ENCODE data around the gene RGR.

The RGR gene

DNA sequence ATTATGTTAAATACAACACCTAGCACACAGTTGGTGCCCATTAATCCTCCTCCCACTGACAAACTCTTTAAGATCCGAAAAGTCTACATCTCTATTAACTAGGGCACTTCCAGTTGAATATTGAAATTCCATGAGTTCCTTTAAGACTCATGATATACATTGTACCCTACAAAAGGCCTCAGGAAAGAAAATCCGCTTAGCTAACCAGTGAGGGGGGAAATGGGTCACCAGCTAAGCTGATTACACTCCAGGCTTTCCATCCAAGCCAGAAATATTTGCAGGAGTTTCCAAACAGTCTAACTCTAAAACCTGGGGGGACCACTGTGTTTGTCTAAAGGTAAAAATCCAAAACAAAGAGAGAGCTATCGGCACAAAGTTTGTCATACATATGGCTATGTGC is 18.2 kb upstream of the RGR start:
- Histone ChIP-seq H3K27ac (ENCODE audit: low read depth, low read length) (no peak overlapping the region), H3K27me3 (ENCODE audit: control insufficient read depth, insufficient read depth, low read length) (no peaks in the 10 kb centered on the region), H3K36me3 (ENCODE audit: control insufficient read depth, insufficient read depth, low read length) (no peaks in the 10 kb centered on the region)

DNA sequence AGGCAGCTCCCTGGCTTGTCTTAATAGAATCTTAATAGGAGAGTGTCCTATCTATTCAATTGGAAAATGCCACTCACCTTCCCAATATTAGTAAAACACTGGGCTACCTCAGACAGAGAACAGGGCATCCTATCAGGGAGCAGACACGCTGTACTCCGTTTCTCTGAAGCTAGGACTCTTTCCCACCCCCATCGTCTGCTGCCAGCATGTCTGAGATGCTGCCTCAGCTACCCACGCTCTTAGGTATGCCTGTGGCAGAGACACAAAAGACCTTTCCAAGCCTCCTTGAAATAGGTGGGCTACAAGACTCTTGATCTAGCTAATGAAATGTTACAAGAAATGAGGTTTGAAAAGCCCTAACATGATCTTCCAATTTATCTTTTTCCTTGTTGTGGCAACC is 17.0 kb upstream of the RGR start:
- H3K9ac ChIP-seq (ENCODE audit: low read length), result no peak overlapping the region
- H3K27me3 ChIP-seq (ENCODE audit: control insufficient read depth, insufficient read depth, low read length), result no peaks in the 10 kb centered on the region
- no peaks in the 10 kb centered on the region for H3K36me3 ChIP-seq (ENCODE audit: control insufficient read depth, insufficient read depth, low read length)
- no peak overlapping the region for H3K4me3 ChIP-seq (ENCODE audit: low read length)
- no peak overlapping the region for H3K27ac ChIP-seq (ENCODE audit: low read depth, low read length)
- no peaks in the 10 kb centered on the region for H3K4me1 ChIP-seq (ENCODE audit: control insufficient read depth, insufficient read depth, low read length)

More for the DNA sequence above, 18.2 kb upstream of the RGR start:
- Histone ChIP-seq H3K9ac (ENCODE audit: low read length) (no peak overlapping the region), H3K4me3 (ENCODE audit: low read length) (no peak overlapping the region), H3K4me1 (ENCODE audit: control insufficient read depth, insufficient read depth, low read length) (no peaks in the 10 kb centered on the region)

DNA sequence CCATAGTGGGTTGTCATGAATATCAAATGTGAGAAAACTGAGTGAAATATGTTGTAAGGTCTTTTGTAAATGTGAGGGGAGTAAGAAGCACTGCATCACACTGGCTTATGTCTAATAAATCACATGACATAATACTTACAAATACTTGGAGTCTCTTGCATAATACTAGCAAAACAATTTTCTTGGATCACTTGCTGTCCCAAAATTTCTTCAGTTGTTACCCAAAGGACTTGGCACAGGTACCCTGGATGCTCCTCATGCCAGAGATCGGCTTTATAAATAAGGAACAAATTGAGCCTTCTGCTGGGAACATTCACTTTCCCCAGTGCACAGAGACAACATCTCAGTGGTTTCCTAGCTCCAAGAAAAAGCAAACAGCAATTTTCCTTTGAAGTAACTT is 14.5 kb upstream of the RGR start:
- H3K27ac ChIP-seq (ENCODE audit: low read depth, low read length), result no peak overlapping the region
- H3K36me3 ChIP-seq (ENCODE audit: control insufficient read depth, insufficient read depth, low read length), result no peaks in the 10 kb centered on the region

DNA sequence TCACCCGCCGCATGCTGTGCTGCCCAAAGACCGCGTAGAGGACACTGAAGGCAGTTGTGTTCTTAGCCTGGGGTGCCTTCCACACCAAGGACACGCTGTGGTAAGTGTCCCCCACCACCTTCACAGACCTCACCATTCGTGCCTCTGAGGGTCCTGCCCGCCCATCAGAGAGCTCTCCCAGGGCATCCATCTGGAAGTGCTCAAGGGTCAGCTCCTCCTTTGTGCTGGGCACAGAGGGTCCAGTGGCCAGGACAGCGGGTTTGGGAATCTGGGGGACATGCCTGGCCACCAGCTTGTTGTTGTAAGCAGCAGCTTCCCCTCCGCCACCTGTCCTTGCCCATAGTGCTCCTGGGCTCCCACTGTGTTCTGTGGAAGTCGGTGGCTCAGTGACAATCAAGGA is 12.5 kb upstream of the RGR start:
- no peak overlapping the region for H3K4me3 ChIP-seq (ENCODE audit: low read length)
- no peaks in the 10 kb centered on the region for H3K4me1 ChIP-seq (ENCODE audit: control insufficient read depth, insufficient read depth, low read length)
- H3K27ac ChIP-seq (ENCODE audit: low read depth, low read length), result no peak overlapping the region
- no peaks in the 10 kb centered on the region for H3K36me3 ChIP-seq (ENCODE audit: control insufficient read depth, insufficient read depth, low read length)
- H3K9ac ChIP-seq (ENCODE audit: low read length), result no peak overlapping the region
- no peaks in the 10 kb centered on the region for H3K27me3 ChIP-seq (ENCODE audit: control insufficient read depth, insufficient read depth, low read length)

More for the DNA sequence above, 14.5 kb upstream of the RGR start:
- H3K27me3 ChIP-seq (ENCODE audit: control insufficient read depth, insufficient read depth, low read length), result no peaks in the 10 kb centered on the region
- no peak overlapping the region for H3K4me3 ChIP-seq (ENCODE audit: low read length)
- no peak overlapping the region for H3K9ac ChIP-seq (ENCODE audit: low read length)
- no peaks in the 10 kb centered on the region for H3K4me1 ChIP-seq (ENCODE audit: control insufficient read depth, insufficient read depth, low read length)

- no peak overlapping the region for H3K27ac ChIP-seq (ENCODE audit: low read depth, low read length)
- no peak overlapping the region for H3K4me3 ChIP-seq (ENCODE audit: low read length)
- H3K9ac ChIP-seq (ENCODE audit: low read length), result no peak overlapping the region
- H3K4me1 ChIP-seq (ENCODE audit: control insufficient read depth, insufficient read depth, low read length), result no peaks in the 10 kb centered on the region
- no peaks in the 10 kb centered on the region for H3K27me3 ChIP-seq (ENCODE audit: control insufficient read depth, insufficient read depth, low read length)
- H3K36me3 ChIP-seq (ENCODE audit: control insufficient read depth, insufficient read depth, low read length), result no peaks in the 10 kb centered on the region
Observed at GRCh38 chr10:84233940-84234339, 10.9 kb upstream of the RGR start.

GRCh38 chr10:84234479-84234878 is 10.4 kb upstream of the RGR start:
- no peak overlapping the region for H3K27ac ChIP-seq (ENCODE audit: low read depth, low read length)
- H3K4me1 ChIP-seq (ENCODE audit: control insufficient read depth, insufficient read depth, low read length), result no peaks in the 10 kb centered on the region
- no peaks in the 10 kb centered on the region for H3K27me3 ChIP-seq (ENCODE audit: control insufficient read depth, insufficient read depth, low read length)
- H3K9ac ChIP-seq (ENCODE audit: low read length), result no peak overlapping the region
- no peaks in the 10 kb centered on the region for H3K36me3 ChIP-seq (ENCODE audit: control insufficient read depth, insufficient read depth, low read length)
- no peak overlapping the region for H3K4me3 ChIP-seq (ENCODE audit: low read length)

DNA sequence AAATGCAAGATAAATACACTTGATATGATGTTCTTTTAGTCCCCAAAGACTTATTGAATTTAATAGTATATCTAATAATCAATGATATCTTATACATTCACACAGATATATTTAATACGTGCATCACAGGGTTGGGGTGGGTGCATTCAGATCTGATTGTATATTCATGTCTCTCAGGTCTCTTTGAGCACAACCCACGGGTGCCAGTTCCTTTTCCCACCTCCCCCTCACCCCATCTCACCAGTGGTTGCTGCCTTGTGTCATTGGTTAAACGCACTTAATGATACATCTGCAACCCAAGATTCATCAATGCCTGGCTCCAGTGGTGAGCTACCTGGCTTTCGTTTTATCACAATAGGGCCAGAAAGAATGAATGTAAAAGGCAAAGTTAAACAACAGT is 9.8 kb upstream of the RGR start:
- Histone ChIP-seq H3K27ac (ENCODE audit: low read depth, low read length) (no peak overlapping the region), H3K27me3 (ENCODE audit: control insufficient read depth, insufficient read depth, low read length) (no peaks in the 10 kb centered on the region), H3K36me3 (ENCODE audit: control insufficient read depth, insufficient read depth, low read length) (no peaks in the 10 kb centered on the region), H3K9ac (ENCODE audit: low read length) (no peak overlapping the region), H3K4me1 (ENCODE audit: control insufficient read depth, insufficient read depth, low read length) (no peaks in the 10 kb centered on the region), H3K4me3 (ENCODE audit: low read length) (no peak overlapping the region)

GRCh38 chr10:84236807-84237198 is 8.1 kb upstream of the RGR start:
- no peaks in the 10 kb centered on the region for H3K27me3 ChIP-seq (ENCODE audit: control insufficient read depth, insufficient read depth, low read length)
- no peak overlapping the region for H3K4me3 ChIP-seq (ENCODE audit: low read length)
- H3K9ac ChIP-seq (ENCODE audit: low read length), result no peak overlapping the region
- no peak overlapping the region for H3K27ac ChIP-seq (ENCODE audit: low read depth, low read length)
- no peaks in the 10 kb centered on the region for H3K4me1 ChIP-seq (ENCODE audit: control insufficient read depth, insufficient read depth, low read length)
- no peaks in the 10 kb centered on the region for H3K36me3 ChIP-seq (ENCODE audit: control insufficient read depth, insufficient read depth, low read length)

GRCh38 chr10:84237199-84238051 is 7.4 kb upstream of the RGR start:
- H3K36me3 ChIP-seq (ENCODE audit: control insufficient read depth, insufficient read depth, low read length), result no peaks in the 10 kb centered on the region
- no peak overlapping the region for H3K9ac ChIP-seq (ENCODE audit: low read length)
- no peak overlapping the region for H3K4me3 ChIP-seq (ENCODE audit: low read length)
- no peaks in the 10 kb centered on the region for H3K27me3 ChIP-seq (ENCODE audit: control insufficient read depth, insufficient read depth, low read length)
- no peaks in the 10 kb centered on the region for H3K4me1 ChIP-seq (ENCODE audit: control insufficient read depth, insufficient read depth, low read length)
- no peak overlapping the region for H3K27ac ChIP-seq (ENCODE audit: low read depth, low read length)

DNA sequence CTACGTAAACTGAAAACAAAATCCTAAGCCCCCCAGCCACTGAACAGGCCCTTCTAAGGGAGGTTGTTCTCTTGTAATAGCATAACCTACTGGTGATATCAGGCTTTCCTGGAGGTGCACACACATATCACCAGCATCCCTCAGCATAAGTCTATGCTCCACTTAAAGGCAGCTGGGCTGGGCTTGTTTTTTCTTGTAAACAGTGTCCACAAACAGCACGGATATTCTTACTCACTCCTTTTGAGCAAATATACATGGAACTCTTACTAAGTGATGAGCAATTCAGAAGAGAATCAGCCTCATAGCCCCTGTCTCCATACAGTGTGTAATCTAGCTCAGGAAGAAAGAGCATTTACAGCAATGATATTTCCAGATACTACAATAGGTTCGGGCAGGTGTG is 5.9 kb upstream of the RGR start:
- H3K27ac ChIP-seq (ENCODE audit: low read depth, low read length), result no peak overlapping the region
- H3K4me3 ChIP-seq (ENCODE audit: low read length), result no peak overlapping the region
- no peaks in the 10 kb centered on the region for H3K4me1 ChIP-seq (ENCODE audit: control insufficient read depth, insufficient read depth, low read length)
- H3K9ac ChIP-seq (ENCODE audit: low read length), result no peak overlapping the region
- no peaks in the 10 kb centered on the region for H3K27me3 ChIP-seq (ENCODE audit: control insufficient read depth, insufficient read depth, low read length)
- H3K36me3 ChIP-seq (ENCODE audit: control insufficient read depth, insufficient read depth, low read length), result no peaks in the 10 kb centered on the region

- Histone ChIP-seq H3K4me1 (ENCODE audit: control insufficient read depth, insufficient read depth, low read length) (no peaks in the 10 kb centered on the region), H3K4me3 (ENCODE audit: low read length) (no peak within 1 kb of the TSS), H3K36me3 (ENCODE audit: control insufficient read depth, insufficient read depth, low read length) (no peaks in the 10 kb centered on the region), H3K27me3 (ENCODE audit: control insufficient read depth, insufficient read depth, low read length) (no peaks in the 10 kb centered on the region), H3K9ac (ENCODE audit: low read length) (no peak within 1 kb of the TSS), H3K27ac (ENCODE audit: low read depth, low read length) (no peak within 1 kb of the TSS)
Observed at GRCh38 chr10:84241185-84241790, 3.6 kb upstream of the RGR start, which contains the start of gene LRIT1. Gene LRIT1 (minus strand): TSS chr10:84241546. CDS start chr10:84241439, 107 bp downstream.

DNA sequence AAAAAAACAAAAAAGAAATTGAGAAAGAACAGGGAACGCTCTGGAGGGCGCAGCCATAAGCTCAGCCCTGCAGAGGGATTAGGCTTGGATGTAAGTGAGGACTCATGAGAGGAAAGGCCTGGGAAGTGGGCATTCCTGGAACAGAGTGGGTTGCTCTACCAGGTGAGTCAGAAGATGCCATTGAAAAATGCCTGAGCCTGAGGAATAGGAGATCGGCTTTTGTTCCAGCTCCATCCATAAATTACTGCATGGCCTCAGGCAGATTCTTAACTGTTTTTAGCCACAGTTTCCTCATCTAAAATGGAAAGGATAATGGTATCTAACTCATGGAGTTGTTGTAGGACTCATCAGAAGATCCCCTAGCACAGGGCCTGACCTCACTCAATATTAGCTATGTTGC is 1.1 kb upstream of the RGR start:
- Histone ChIP-seq H3K27me3 (ENCODE audit: control insufficient read depth, insufficient read depth, low read length) (no peaks in the 10 kb centered on the region), H3K36me3 (ENCODE audit: control insufficient read depth, insufficient read depth, low read length) (no peaks in the 10 kb centered on the region), H3K9ac (ENCODE audit: low read length) (no peak overlapping the region), H3K4me3 (ENCODE audit: low read length) (no peak overlapping the region), H3K4me1 (ENCODE audit: control insufficient read depth, insufficient read depth, low read length) (no peaks in the 10 kb centered on the region), H3K27ac (ENCODE audit: low read depth, low read length) (no peak overlapping the region)

DNA sequence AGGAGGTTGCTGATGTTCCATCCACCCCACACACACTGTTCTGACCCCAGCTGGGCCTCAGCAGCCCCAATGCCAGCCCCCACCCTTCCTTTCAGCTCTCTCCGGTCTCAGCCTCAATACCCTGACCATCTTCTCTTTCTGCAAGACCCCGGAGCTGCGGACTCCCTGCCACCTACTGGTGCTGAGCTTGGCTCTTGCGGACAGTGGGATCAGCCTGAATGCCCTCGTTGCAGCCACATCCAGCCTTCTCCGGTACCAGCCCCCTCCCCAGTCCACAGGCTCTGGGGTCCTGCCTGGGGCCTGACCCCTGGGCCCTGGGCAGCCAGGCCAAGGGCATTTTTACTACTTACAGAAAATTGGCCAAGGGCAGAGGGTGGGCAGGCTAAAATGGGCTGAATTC is 2.6 kb downstream of the RGR start:
- Histone ChIP-seq H3K27me3 (ENCODE audit: control insufficient read depth, insufficient read depth, low read length) (no peaks in the 10 kb centered on the region), H3K4me1 (ENCODE audit: control insufficient read depth, insufficient read depth, low read length) (no peaks in the 10 kb centered on the region), H3K36me3 (ENCODE audit: control insufficient read depth, insufficient read depth, low read length) (no peaks in the 10 kb centered on the region), H3K4me3 (ENCODE audit: low read length) (no peak overlapping the region), H3K27ac (ENCODE audit: low read depth, low read length) (no peak overlapping the region), H3K9ac (ENCODE audit: low read length) (no peak overlapping the region)

Measured in rectal smooth muscle tissue (tissue), 1 donor.